ENCODE data around the gene CARS2. TPM values are rescaled to one million over a fixed set of nuclear protein-coding genes. Genes with fewer than 3 reads are reported as not detected.

The CARS2 gene
- total and polyA plus RNA-seq, 2 of the 8 experiments (the other 6 are each of a cell fraction or from before 2014, with no cell fraction given), result 47.7 to 55.9 TPM

GRCh38 chr13:110722971-110723370 is 17.1 kb upstream of the CARS2 start:
- Histone ChIP-seq H3K27ac (ENCODE audit: low read depth, low read length) (no peak overlapping the region), H3K27me3 (replicated peaks in 1 of 4; ENCODE audit: control insufficient read depth in 3 of 4, extremely low read depth in 1 of 4, insufficient read depth in 3 of 4, low read length in 3 of 4) (no peaks in the 10 kb centered on the region), H3K79me1 (ENCODE audit: low read depth, low read length) (peaks cover 9% of the 10 kb centered on the region), H3K9me3 (ENCODE audit: insufficient read depth in 2 of 2, low read depth in 1 of 2, low read length in 1 of 2) (no peaks in the 10 kb centered on the region), H3K9ac (replicated peaks in 1 of 4; ENCODE audit: extremely low read depth in 1 of 4, low read depth in 3 of 4, low read length in 3 of 4) (no peak overlapping the region), H3K4me2 (ENCODE audit: insufficient read depth in 1 of 2, low read depth in 2 of 2, low read length in 2 of 2) (no peak overlapping the region), H3K14ac (ENCODE audit: insufficient read length) (no peak overlapping the region), H3K4me3 (ENCODE audit: extremely low read depth in 1 of 4, insufficient read depth in 2 of 4, low read depth in 3 of 4, low read length in 4 of 4) (no peak overlapping the region), H2AK5ac (ENCODE audit: low read depth, low read length) (no peak overlapping the region), H2BK120ac (replicated peaks; ENCODE audit: low read depth, low read length) (no peak overlapping the region), H3K23ac (ENCODE audit: insufficient read length) (no peak overlapping the region), H3K18ac (ENCODE audit: extremely low read depth, low read length) (no peak overlapping the region), H2BK20ac (ENCODE audit: low read length) (no peak overlapping the region), H4K5ac (ENCODE audit: insufficient read length, low read depth, low read length) (no peak overlapping the region), H3K4me1 (replicated peaks in 1 of 4; ENCODE audit: control insufficient read depth in 3 of 4, insufficient read depth in 4 of 4, low read length in 3 of 4) (no peaks in the 10 kb centered on the region), H4K8ac (ENCODE audit: extremely low read depth, insufficient read depth, low read length) (no peak overlapping the region), H3K36me3 (ENCODE audit: control insufficient read depth in 2 of 4, insufficient read depth in 4 of 4, low read length in 3 of 4) (peaks cover 8 to 19% (median 11%) of the 10 kb centered on the region in 4 experiments; a peak in 7 of 8 replicates), H2BK5ac (ENCODE audit: low read depth, low read length) (no peak overlapping the region), H4K91ac (replicated peaks; ENCODE audit: insufficient read length, low read length) (no peak overlapping the region), H2AFZ (ENCODE audit: low read length) (no peak overlapping the region), H3K4ac (replicated peaks; ENCODE audit: insufficient read length, low read depth, low read length) (no peak overlapping the region), H3K56ac (replicated peaks; ENCODE audit: insufficient read length, low read depth, low read length) (no peak overlapping the region), H4K20me1 (replicated peaks in 1 of 2; ENCODE audit: control insufficient read depth in 1 of 2, insufficient read depth in 2 of 2, low read length in 2 of 2) (peaks cover 7 to 11% of the 10 kb centered on the region in 2 experiments), H2BK12ac (ENCODE audit: low read depth, low read length) (no peak overlapping the region), H3K23me2 (ENCODE audit: low read depth, low read length) (no peaks in the 10 kb centered on the region), H2BK15ac (ENCODE audit: low read length) (no peak overlapping the region), H3K79me2 (ENCODE audit: control insufficient read depth in 1 of 2, insufficient read depth in 2 of 2, low read length in 2 of 2) (peaks cover 9 to 40% of the 10 kb centered on the region in 2 experiments)
- DNase-seq (ENCODE audit: low read depth in 1 of 2, low spot score in 2 of 2) (no peak), FAIRE-seq (no peak)
- ChIA-PET POLR2A (ENCODE audit: partially characterized antibody) (interaction anchor here (0.7 to 4.0 kb wide), 3 partner anchors 8 to 1476 kb away, joined by 3 to 28 read pairs (median 6); partner anchors contain the start of gene ING1), CTCF (ENCODE audit: partially characterized antibody) (interaction anchor here (1.2 to 1.5 kb wide), 2 partner anchors 39 to 78 kb away, joined by 3 to 4 read pairs; no protein-coding TSS in a partner anchor)
- TF ChIP-seq CEBPB (IDR thresholded peaks at IDR 0.05; ENCODE audit: low read depth, low read length), result no peak
- TF ChIP-seq MAFK (IDR thresholded peaks at IDR 0.05; ENCODE audit: low read depth, low read length), result no peak
- no peak for TF ChIP-seq ZNF274 (IDR thresholded peaks at IDR 0.05; ENCODE audit: borderline replicate concordance, extremely low read depth, low read length)
- TF ChIP-seq SP1 (IDR thresholded peaks at IDR 0.05; ENCODE audit: low read depth, low read length), result no peak
- TF ChIP-seq EP300 (IDR thresholded peaks at IDR 0.05; ENCODE audit: borderline replicate concordance in 1 of 2, low read depth in 2 of 2, low read length in 2 of 2), result no peak
- no peak for TF ChIP-seq EGR1 (IDR thresholded peaks at IDR 0.05; ENCODE audit: borderline replicate concordance, low read depth, low read length)
- no peak for TF ChIP-seq RAD21 (IDR thresholded peaks at IDR 0.05 in 1 of 2, conservative IDR thresholded peaks at IDR 0.05 in 1 of 2; ENCODE audit: low read depth in 2 of 2, low read length in 2 of 2)
- 86% methylated on average over 5 of the region's 5 CpGs; no CpG with 5 or more reads in 1 of the 2 experiments for WGBS, 2 experiments (ENCODE audit: extremely low coverage in 1 of 2, insufficient coverage in 1 of 2, insufficient read length in 1 of 2, insufficient replicate concordance in 2 of 2, low coverage in 1 of 2, low lambda C conversion rate in 2 of 2, missing lambda C conversion rate in 1 of 2)

All from H1 (cell line).